GM12878 (cell line): ENCODE results near the gene ARAP3.
A peak's percentile ranks its signal among the peaks of the same experiment; 100 is the strongest.

Experiments used
- CREM ChIP-seq: IDR thresholded peaks from 2 replicates; pipeline ENCODE4 v1.6.1; 2014; ENCODE audit warnings: antibody characterized with exemption, low read depth
- ETV6 ChIP-seq, 2 experiments: fragments of 450-650 bp in 1 of 2; IDR thresholded peaks in 1 of 2; conservative IDR thresholded peaks in 1 of 2; 2 replicates each; pipeline ENCODE4 v1.6.1; 2014; ENCODE audit warnings: antibody characterized with exemption in 1 of 2, borderline replicate concordance in 1 of 2, low read depth in 1 of 2, mild to moderate bottlenecking in 1 of 2, moderate library complexity in 1 of 2
- MYC ChIP-seq: IDR thresholded peaks from 2 replicates; pipeline ENCODE4 v1.6.1; 2011; ENCODE audit warnings: mild to moderate bottlenecking, low read length, moderate library complexity, inconsistent platforms; ENCODE audit not compliant: insufficient read depth, insufficient replicate concordance, insufficient read length, severe bottlenecking
- POLR2A ChIP-seq: IDR thresholded peaks from 2 replicates; pipeline ENCODE4 v1.6.1; 2011; ENCODE audit warnings: low read depth, mild to moderate bottlenecking, low read length
- POLR2AphosphoS5 ChIP-seq: IDR thresholded peaks from 2 replicates; pipeline ENCODE4 v1.6.1; 2011; ENCODE audit warnings: mild to moderate bottlenecking, low read length, inconsistent platforms
- RAD21 ChIP-seq: IDR thresholded peaks from 2 replicates; pipeline ENCODE4 v1.6.1; 2011; ENCODE audit warnings: mild to moderate bottlenecking, low read depth, low read length, moderate library complexity; ENCODE audit not compliant: insufficient read depth
- SIN3A ChIP-seq: IDR thresholded peaks from 2 replicates; pipeline ENCODE4 v1.6.1; 2012; ENCODE audit warnings: low read depth, low read length, improper control_type of control experiment
- SMARCA5 ChIP-seq: fragments of 450-650 bp; IDR thresholded peaks from 2 replicates; pipeline ENCODE4 v1.6.1; 2017; ENCODE audit warnings: mild to moderate bottlenecking
- SP1 ChIP-seq: IDR thresholded peaks from one replicate; pipeline ENCODE4 v1.6.1; 2011; ENCODE audit warnings: low read depth, low read length
- TF ChIP-seq, protein P1 (sequence below), 3 experiments: IDR thresholded peaks in 2 of 3; conservative IDR thresholded peaks in 1 of 3; 2 replicates each; pipeline ENCODE4 v1.5.1; 2011; ENCODE audit warnings: low read depth in 3 of 3, low read length in 3 of 3, mild to moderate bottlenecking in 3 of 3, control low read depth in 2 of 3, moderate library complexity in 2 of 3, inconsistent platforms in 1 of 3, mixed read lengths in 1 of 3; ENCODE audit not compliant: control insufficient read depth in 2 of 3, insufficient read depth in 1 of 3; ENCODE audit errors: extremely low read depth in 1 of 3
- TF ChIP-seq, protein P2 (sequence below): IDR thresholded peaks from 2 replicates; pipeline ENCODE4 v1.6.1; 2012; ENCODE audit warnings: mild to moderate bottlenecking, low read depth, low read length
- TF ChIP-seq, protein P3 (sequence below): fragments of 450-650 bp; IDR thresholded peaks from 2 replicates; pipeline ENCODE4 v1.6.1; 2017; ENCODE audit warnings: mild to moderate bottlenecking

DNA sequence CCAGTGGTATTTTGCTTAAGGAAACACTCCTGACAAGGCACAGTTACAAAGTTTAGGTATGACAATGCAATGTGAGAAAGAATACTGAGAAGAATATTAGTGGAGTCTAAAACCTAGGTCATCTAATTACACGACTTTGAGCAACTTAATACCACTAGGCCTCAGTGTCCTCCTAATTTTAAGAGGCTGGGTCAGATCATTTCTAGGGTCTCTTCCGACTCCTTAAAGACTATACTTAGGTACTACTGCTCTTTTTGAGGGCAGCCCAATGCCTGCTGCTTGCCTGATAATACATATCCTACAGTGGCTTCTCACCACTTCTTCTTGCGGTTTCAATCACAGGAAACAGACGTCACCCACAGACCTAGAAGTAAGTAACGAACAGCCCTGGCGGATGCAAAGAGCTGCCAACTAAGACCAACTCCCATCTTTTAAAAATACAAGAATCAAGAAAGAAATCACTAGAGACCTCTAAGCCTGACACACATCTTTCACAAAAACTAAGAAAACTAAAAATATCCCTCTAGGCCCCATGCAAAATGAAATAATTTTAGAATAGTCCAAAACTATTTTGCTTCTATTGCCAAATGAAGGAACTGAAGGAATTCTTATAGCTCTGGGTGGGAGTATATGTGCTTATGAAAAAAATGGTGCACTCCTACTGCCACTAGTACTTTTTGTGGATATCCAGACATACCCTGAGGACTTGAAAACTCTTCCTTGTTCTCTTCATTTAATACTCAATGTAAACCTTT is 76.3 kb downstream of the ARAP3 start:
- peak; percentile 66; the same call in 1 of the 2 replicates for TF ChIP-seq SMARCA5
- TF ChIP-seq, protein P1, sequence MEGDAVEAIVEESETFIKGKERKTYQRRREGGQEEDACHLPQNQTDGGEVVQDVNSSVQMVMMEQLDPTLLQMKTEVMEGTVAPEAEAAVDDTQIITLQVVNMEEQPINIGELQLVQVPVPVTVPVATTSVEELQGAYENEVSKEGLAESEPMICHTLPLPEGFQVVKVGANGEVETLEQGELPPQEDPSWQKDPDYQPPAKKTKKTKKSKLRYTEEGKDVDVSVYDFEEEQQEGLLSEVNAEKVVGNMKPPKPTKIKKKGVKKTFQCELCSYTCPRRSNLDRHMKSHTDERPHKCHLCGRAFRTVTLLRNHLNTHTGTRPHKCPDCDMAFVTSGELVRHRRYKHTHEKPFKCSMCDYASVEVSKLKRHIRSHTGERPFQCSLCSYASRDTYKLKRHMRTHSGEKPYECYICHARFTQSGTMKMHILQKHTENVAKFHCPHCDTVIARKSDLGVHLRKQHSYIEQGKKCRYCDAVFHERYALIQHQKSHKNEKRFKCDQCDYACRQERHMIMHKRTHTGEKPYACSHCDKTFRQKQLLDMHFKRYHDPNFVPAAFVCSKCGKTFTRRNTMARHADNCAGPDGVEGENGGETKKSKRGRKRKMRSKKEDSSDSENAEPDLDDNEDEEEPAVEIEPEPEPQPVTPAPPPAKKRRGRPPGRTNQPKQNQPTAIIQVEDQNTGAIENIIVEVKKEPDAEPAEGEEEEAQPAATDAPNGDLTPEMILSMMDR (IDR thresholded peaks at IDR 0.05 in 2 of 3, conservative IDR thresholded peaks at IDR 0.05 in 1 of 3; ENCODE audit: control insufficient read depth in 2 of 3, extremely low read depth in 1 of 3, insufficient read depth in 1 of 3, low read depth in 3 of 3, low read length in 3 of 3), result no peak
- TF ChIP-seq MYC, result no peak
- peak; percentile 92 for TF ChIP-seq CREM
- no peak for TF ChIP-seq POLR2AphosphoS5
- TF ChIP-seq, protein P2, sequence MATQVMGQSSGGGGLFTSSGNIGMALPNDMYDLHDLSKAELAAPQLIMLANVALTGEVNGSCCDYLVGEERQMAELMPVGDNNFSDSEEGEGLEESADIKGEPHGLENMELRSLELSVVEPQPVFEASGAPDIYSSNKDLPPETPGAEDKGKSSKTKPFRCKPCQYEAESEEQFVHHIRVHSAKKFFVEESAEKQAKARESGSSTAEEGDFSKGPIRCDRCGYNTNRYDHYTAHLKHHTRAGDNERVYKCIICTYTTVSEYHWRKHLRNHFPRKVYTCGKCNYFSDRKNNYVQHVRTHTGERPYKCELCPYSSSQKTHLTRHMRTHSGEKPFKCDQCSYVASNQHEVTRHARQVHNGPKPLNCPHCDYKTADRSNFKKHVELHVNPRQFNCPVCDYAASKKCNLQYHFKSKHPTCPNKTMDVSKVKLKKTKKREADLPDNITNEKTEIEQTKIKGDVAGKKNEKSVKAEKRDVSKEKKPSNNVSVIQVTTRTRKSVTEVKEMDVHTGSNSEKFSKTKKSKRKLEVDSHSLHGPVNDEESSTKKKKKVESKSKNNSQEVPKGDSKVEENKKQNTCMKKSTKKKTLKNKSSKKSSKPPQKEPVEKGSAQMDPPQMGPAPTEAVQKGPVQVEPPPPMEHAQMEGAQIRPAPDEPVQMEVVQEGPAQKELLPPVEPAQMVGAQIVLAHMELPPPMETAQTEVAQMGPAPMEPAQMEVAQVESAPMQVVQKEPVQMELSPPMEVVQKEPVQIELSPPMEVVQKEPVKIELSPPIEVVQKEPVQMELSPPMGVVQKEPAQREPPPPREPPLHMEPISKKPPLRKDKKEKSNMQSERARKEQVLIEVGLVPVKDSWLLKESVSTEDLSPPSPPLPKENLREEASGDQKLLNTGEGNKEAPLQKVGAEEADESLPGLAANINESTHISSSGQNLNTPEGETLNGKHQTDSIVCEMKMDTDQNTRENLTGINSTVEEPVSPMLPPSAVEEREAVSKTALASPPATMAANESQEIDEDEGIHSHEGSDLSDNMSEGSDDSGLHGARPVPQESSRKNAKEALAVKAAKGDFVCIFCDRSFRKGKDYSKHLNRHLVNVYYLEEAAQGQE, result no peak
- TF ChIP-seq SIN3A, result no peak
- TF ChIP-seq, protein P3, sequence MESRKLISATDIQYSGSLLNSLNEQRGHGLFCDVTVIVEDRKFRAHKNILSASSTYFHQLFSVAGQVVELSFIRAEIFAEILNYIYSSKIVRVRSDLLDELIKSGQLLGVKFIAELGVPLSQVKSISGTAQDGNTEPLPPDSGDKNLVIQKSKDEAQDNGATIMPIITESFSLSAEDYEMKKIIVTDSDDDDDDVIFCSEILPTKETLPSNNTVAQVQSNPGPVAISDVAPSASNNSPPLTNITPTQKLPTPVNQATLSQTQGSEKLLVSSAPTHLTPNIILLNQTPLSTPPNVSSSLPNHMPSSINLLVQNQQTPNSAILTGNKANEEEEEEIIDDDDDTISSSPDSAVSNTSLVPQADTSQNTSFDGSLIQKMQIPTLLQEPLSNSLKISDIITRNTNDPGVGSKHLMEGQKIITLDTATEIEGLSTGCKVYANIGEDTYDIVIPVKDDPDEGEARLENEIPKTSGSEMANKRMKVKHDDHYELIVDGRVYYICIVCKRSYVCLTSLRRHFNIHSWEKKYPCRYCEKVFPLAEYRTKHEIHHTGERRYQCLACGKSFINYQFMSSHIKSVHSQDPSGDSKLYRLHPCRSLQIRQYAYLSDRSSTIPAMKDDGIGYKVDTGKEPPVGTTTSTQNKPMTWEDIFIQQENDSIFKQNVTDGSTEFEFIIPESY, result no peak
- peak in 1 of 2 experiments; percentile 86; a peak in 2 of 4 replicates for TF ChIP-seq ETV6 (conservative IDR thresholded peaks at IDR 0.05 in 1 of 2, IDR thresholded peaks at IDR 0.05 in 1 of 2; ENCODE audit: borderline replicate concordance in 1 of 2, low read depth in 1 of 2)
- 0 out of 2 replicates have a peak, but pooled peaks have one; percentile 7 for TF ChIP-seq RAD21
- TF ChIP-seq SP1, result no peak
- TF ChIP-seq POLR2A, result no peak
